B cell (primary cell): ENCODE results near the gene TBX21. TPM values are rescaled to one million over a fixed set of nuclear protein-coding genes. Genes with fewer than 3 reads are reported as not detected.
A peak's percentile ranks its signal among the peaks of the same experiment; 100 is the strongest.

ENCODE experiments used
- ATAC-seq: fragments of 200-7000 bp; cut with Tn5 transposase; one replicate; pipeline ENCODE4 v1.10.0; 2021; ENCODE audit warnings: low read depth, mild to moderate bottlenecking, moderate number of reproducible peaks, moderate library complexity
- CTCF ChIA-PET: fragments of 350-600 bp; sonication (Branson Sonifier 250); formaldehyde crosslinking; loops from one replicate; lab custom pipeline; 2021; ENCODE audit warnings: antibody characterized with exemption, inconsistent platforms; lab: Charles Lee
- POLR2A ChIA-PET: fragments of 350-600 bp; sonication (Branson Sonifier 250); formaldehyde crosslinking; loops from one replicate; lab custom pipeline; 2021; ENCODE audit warnings: antibody characterized with exemption; lab: Charles Lee
- DNase-seq: peaks from one replicate; pipeline ENCODE4 v3.0.0; 2013
- H2AFZ ChIP-seq: 2 replicates; pipeline ENCODE4 v1.6.1; 2012; ENCODE audit warnings: mild to moderate bottlenecking, low read depth, low read length; ENCODE audit not compliant: insufficient read depth, poor library complexity, severe bottlenecking
- H3K27ac ChIP-seq, 2 donors: 1 replicate in 1 of 2; 2 replicates in 1 of 2; pipeline ENCODE4 v1.5.1; 2012 to 2013; ENCODE audit warnings: low read length in 2 of 2, mild to moderate bottlenecking in 2 of 2, moderate library complexity in 1 of 2
- H3K27me3 ChIP-seq, 4 experiments: fragments of 200-600 bp in 1 of 4; sonication (generic) in 1 of 4; replicated peaks in 1 of 4; 1 replicate in 2 of 4; 2 replicates in 2 of 4; pipeline versions ENCODE4 v1.6.1 to v1.7.0; 2013 to 2016; ENCODE audit warnings: low read length in 3 of 4, mild to moderate bottlenecking in 2 of 4, mixed read lengths in 1 of 4, moderate library complexity in 1 of 4; ENCODE audit not compliant: insufficient read depth in 4 of 4, control insufficient read depth in 3 of 4; ENCODE audit errors: control extremely low read depth in 1 of 4
- H3K36me3 ChIP-seq, 2 experiments: replicated peaks in 1 of 2; 1 replicate in 1 of 2; 2 replicates in 1 of 2; pipeline versions ENCODE4 v1.6.1 to v1.7.1; 2013; ENCODE audit warnings: low read length in 1 of 2; ENCODE audit not compliant: insufficient read depth in 2 of 2, control insufficient read depth in 1 of 2; ENCODE audit errors: control extremely low read depth in 1 of 2, extremely low read depth in 1 of 2
- H3K4me1 ChIP-seq, 2 donors: fragments of 200-600 bp in 1 of 2; sonication (generic) in 1 of 2; 1 replicate in 1 of 2; 2 replicates in 1 of 2; pipeline versions ENCODE4 v1.5.1 to v1.6.1; 2013 to 2017; ENCODE audit warnings: low read length in 2 of 2; ENCODE audit not compliant: control insufficient read depth in 2 of 2, insufficient read depth in 2 of 2
- H3K4me2 ChIP-seq: replicated peaks from 2 replicates; pipeline ENCODE3; 2012; ENCODE audit warnings: mild to moderate bottlenecking, low read depth, low read length; ENCODE audit not compliant: poor library complexity, severe bottlenecking
- H3K4me3 ChIP-seq, 5 experiments: fragments of 200-600 bp in 1 of 5; sonication (generic) in 1 of 5; 1 replicate in 3 of 5; 2 replicates in 2 of 5; pipeline versions ENCODE4 v1.5.1 to v1.7.0; 2011 to 2016; ENCODE audit warnings: low read length in 4 of 5, mild to moderate bottlenecking in 4 of 5, low read depth in 2 of 5, control low read depth in 1 of 5, moderate library complexity in 1 of 5; ENCODE audit not compliant: insufficient read depth in 1 of 5; ENCODE audit errors: control extremely low read depth in 1 of 5, extremely low read depth in 1 of 5
- H3K79me2 ChIP-seq: fragments of 200-600 bp; sonication (generic); one replicate; pipeline ENCODE4 v1.6.0; 2016; ENCODE audit warnings: low read length; ENCODE audit not compliant: control insufficient read depth, insufficient read depth
- H3K9ac ChIP-seq: fragments of 200-600 bp; sonication (generic); 2 replicates; pipeline ENCODE4 v1.6.1; 2017; ENCODE audit warnings: mild to moderate bottlenecking, low read length, moderate library complexity
- H3K9me3 ChIP-seq, 3 donors: one replicate each; pipeline versions ENCODE4 v1.6.1 to v1.7.1; 2013; ENCODE audit warnings: low read length in 2 of 3; ENCODE audit not compliant: control insufficient read depth in 2 of 3, insufficient read depth in 1 of 3; ENCODE audit errors: control extremely low read depth in 1 of 3
- H4K20me1 ChIP-seq: 2 replicates; pipeline ENCODE4 v1.6.0; 2012; ENCODE audit warnings: mild to moderate bottlenecking, low read length; ENCODE audit not compliant: insufficient read depth, control insufficient read depth, poor library complexity, severe bottlenecking
- H3K27ac Mint-ChIP-seq: one replicate; pipeline ENCODE4 v1.8.0; 2021; ENCODE audit warnings: mixed read lengths
- H3K27me3 Mint-ChIP-seq: one replicate; pipeline ENCODE4 v1.8.0; 2021; ENCODE audit warnings: mixed read lengths
- H3K4me1 Mint-ChIP-seq: one replicate; pipeline ENCODE4 v1.8.0; 2021; ENCODE audit warnings: mixed read lengths
- H3K4me3 Mint-ChIP-seq: one replicate; pipeline ENCODE4 v1.8.0; 2021; ENCODE audit warnings: mixed read lengths
- H3K9me3 Mint-ChIP-seq: one replicate; pipeline ENCODE4 v1.8.0; 2022; ENCODE audit warnings: mixed read lengths; ENCODE audit not compliant: insufficient read depth
- CTCF ChIP-seq: fragments of 200-600 bp; IDR thresholded peaks from one replicate; pipeline ENCODE4 v1.8.0; 2022; ENCODE audit warnings: antibody characterized with exemption, mild to moderate bottlenecking
- EZH2 ChIP-seq: IDR thresholded peaks from 2 replicates; pipeline ENCODE4 v1.6.1; 2012; ENCODE audit warnings: borderline replicate concordance, low read depth, mild to moderate bottlenecking, moderate library complexity, low read length; ENCODE audit not compliant: insufficient read depth, poor library complexity, severe bottlenecking
- WGBS: methylation state at CpG from one replicate; pipeline ENCODE4 v1.1.5; 2013; ENCODE audit warnings: missing lambda C conversion rate; ENCODE audit not compliant: insufficient coverage; 5-methylcytosine and 5-hydroxymethylcytosine counted together
- intact Hi-C: fragments of 100-400 bp; cut with micrococcal nuclease; formaldehyde crosslinking; loops from one replicate; pipeline ENCODE4 v1.10.0; 2022
- polyA plus RNA-seq: library from polyadenylated mRNA; depleted of rRNA; stranded (reverse); fragments of >200 nt; gene quantifications from 2 replicates; pipeline ENCODE4 v1.2.3, GENCODE V29; 2012
- total RNA-seq, 2 donors: library from RNA; stranded (reverse); fragments of 120-200 nt in 1 of 2; gene quantifications; 1 replicate in 1 of 2; 2 replicates in 1 of 2; pipeline versions ENCODE4 v1.2.3 to v1.2.4, GENCODE V29; 2013 to 2022

TBX21 gene
- total and polyA plus RNA-seq, 2 donors (not counting 1 experiment from before 2014, with no cell fraction given), result 10.8 TPM

GRCh38 chr17:47719411-47720152 lies 13.5 kb upstream of the TBX21 start:
- 30% methylated on average over 9 of the region's 9 CpGs for WGBS
- Histone ChIP-seq H3K9ac (no peak overlapping the region), H3K4me3 (no peak overlapping the region), H3K79me2 (no peaks in the 10 kb centered on the region), H3K36me3 (no peaks in the 10 kb centered on the region), H4K20me1 (no peaks in the 10 kb centered on the region), H3K27ac (no peak overlapping the region), H2AFZ (no peak overlapping the region), H3K4me1 (peaks cover 62 to 75% of the 10 kb centered on the region in 2 donors), H3K4me2 (no peak overlapping the region), H3K9me3 (no peaks in the 10 kb centered on the region), H3K27me3 (peaks cover 0 to 25% (median 12%) of the 10 kb centered on the region in 4 experiments)
- ChIA-PET POLR2A (interaction anchor here (0.9 to 1.4 kb wide), 2 partner anchors 14 to 70 kb away, joined by 3 read pairs; partner anchors contain the start of genes KPNB1 and TBX21), CTCF (interaction anchor here (1.1 to 2.9 kb wide), 7 partner anchors 12 to 56 kb away, joined by 3 to 30 read pairs (median 7); partner anchors contain the start of gene TBX21)
- DNase-seq (no peak), ATAC-seq (no peak)
- peaks cover 71% of the 10 kb centered on the region for H3K4me1 Mint-ChIP-seq
- H3K27me3 Mint-ChIP-seq, result peaks cover 17% of the 10 kb centered on the region
- TF ChIP-seq EZH2 (no peak), CTCF (no peak)
- intact Hi-C loops, result no loop called here
- no peak overlapping the region for H3K4me3 Mint-ChIP-seq
- peak overlapping the region; percentile 61 for H3K27ac Mint-ChIP-seq
- H3K9me3 Mint-ChIP-seq, result no peaks in the 10 kb centered on the region

- no peak for ATAC-seq
- no peak overlapping the region for H3K27ac ChIP-seq
- no peaks in the 10 kb centered on the region for H3K36me3 ChIP-seq
- peak overlapping the region; percentile 59 for H3K27ac Mint-ChIP-seq
- WGBS, result 81% methylated on average over 9 of the region's 11 CpGs
- POLR2A ChIA-PET, result interaction anchor here (0.9 to 1.4 kb wide), 2 partner anchors 13 to 70 kb away, joined by 3 read pairs; partner anchors contain the start of genes KPNB1 and TBX21
- H3K4me3 ChIP-seq, result no peak overlapping the region
- peak overlapping the region; percentile 50 for H3K4me3 Mint-ChIP-seq
- H4K20me1 ChIP-seq, result no peaks in the 10 kb centered on the region
- no peak overlapping the region for H3K9ac ChIP-seq
- H3K27me3 ChIP-seq, result peaks cover 0 to 27% (median 12%) of the 10 kb centered on the region in 4 experiments
- no peak overlapping the region for H3K4me2 ChIP-seq
- peaks cover 65% of the 10 kb centered on the region for H3K4me1 Mint-ChIP-seq
- no peaks in the 10 kb centered on the region for H3K79me2 ChIP-seq
- peaks cover 23% of the 10 kb centered on the region for H3K27me3 Mint-ChIP-seq
- no peaks in the 10 kb centered on the region for H3K9me3 Mint-ChIP-seq
- TF ChIP-seq EZH2 (no peak), CTCF (no peak)
- DNase-seq, result no peak
- CTCF ChIA-PET, result interaction anchor here (1.1 to 2.9 kb wide), 2 partner anchors 19 to 22 kb away, joined by 3 to 30 read pairs; no protein-coding TSS in a partner anchor
- H3K9me3 ChIP-seq, result no peaks in the 10 kb centered on the region
- H2AFZ ChIP-seq, result no peak overlapping the region
- peaks cover 56 to 69% of the 10 kb centered on the region in 2 donors for H3K4me1 ChIP-seq
- intact Hi-C loops, result no loop called here
Measured at GRCh38 chr17:47720196-47720595, 12.8 kb upstream of the TBX21 start.
